IMR-90 (cell line): ENCODE data around the gene FNDC1. TPM values are rescaled to one million over a fixed set of nuclear protein-coding genes. Genes with fewer than 3 reads are reported as not detected.

Experiments
- ATAC-seq: fragments of 200-7000 bp; cut with Tn5 transposase; 2 replicates; pipeline ENCODE4 v1.9.1; 2020; ENCODE audit warnings: low read depth, mild to moderate bottlenecking, moderate library complexity
- BruUV-seq: library from RNA; stranded (reverse); fragments of 400-500 nt; replicated peaks from 2 replicates; lab custom pipeline; 2021; lab: Mats Ljungman, UMichigan
- CTCF ChIA-PET: fragments of 300-600 bp; formaldehyde crosslinking; extraction: SDS; loops from one replicate; lab custom pipeline; 2021; ENCODE audit warnings: antibody characterized with exemption; lab: Yijun Ruan, JAX
- POLR2A ChIA-PET: fragments of 300-600 bp; sonication (Branson Sonifier 250); formaldehyde crosslinking; loops from one replicate; lab custom pipeline; 2022; ENCODE audit warnings: antibody characterized with exemption; ENCODE audit not compliant: unreplicated experiment; lab: Charles Lee
- DNase-seq: peaks from one replicate; pipeline ENCODE4 v3.0.0; 2013
- H2AFZ ChIP-seq: replicated peaks from 2 replicates; pipeline ENCODE3; 2013; ENCODE audit warnings: low read length, mild to moderate bottlenecking; ENCODE audit not compliant: poor library complexity
- H2AK5ac ChIP-seq: 2 replicates; pipeline ENCODE4 v1.6.1; 2013; ENCODE audit warnings: low read depth, low read length, inconsistent platforms
- H2AK9ac ChIP-seq: replicated peaks from 2 replicates; pipeline ENCODE3; 2013; ENCODE audit warnings: mild to moderate bottlenecking, low read depth, low read length, moderate library complexity; ENCODE audit not compliant: poor library complexity
- H2BK120ac ChIP-seq: 2 replicates; pipeline ENCODE4 v1.6.1; 2013; ENCODE audit warnings: low read depth, low read length, inconsistent platforms
- H2BK15ac ChIP-seq: 3 replicates; pipeline ENCODE4 v1.6.1; 2013; ENCODE audit warnings: low read depth, low read length, inconsistent platforms
- H2BK20ac ChIP-seq: 2 replicates; pipeline ENCODE4 v1.6.1; 2013; ENCODE audit warnings: low read depth, mild to moderate bottlenecking, inconsistent platforms, low read length, moderate library complexity
- H2BK5ac ChIP-seq: 2 replicates; pipeline ENCODE4 v1.6.1; 2013; ENCODE audit warnings: mild to moderate bottlenecking, low read depth, low read length, inconsistent platforms; ENCODE audit not compliant: poor library complexity, severe bottlenecking
- H3K14ac ChIP-seq: replicated peaks from 2 replicates; pipeline ENCODE4 v1.6.1; 2013; ENCODE audit warnings: low read depth, low read length, inconsistent platforms
- H3K18ac ChIP-seq: 2 replicates; pipeline ENCODE4 v1.6.1; 2013; ENCODE audit warnings: low read depth, low read length, control low read depth
- H3K23ac ChIP-seq: 2 replicates; pipeline ENCODE4 v1.6.1; 2013; ENCODE audit warnings: low read depth, low read length, inconsistent platforms
- H3K27ac ChIP-seq: 2 replicates; pipeline ENCODE4 v1.5.1; 2013; ENCODE audit warnings: mild to moderate bottlenecking, control low read depth, low read length; ENCODE audit not compliant: insufficient read depth
- H3K27me3 ChIP-seq: 2 replicates; pipeline ENCODE4 v1.6.1; 2013; ENCODE audit warnings: low read length; ENCODE audit not compliant: control insufficient read depth, insufficient read depth
- H3K36me3 ChIP-seq: 2 replicates; pipeline ENCODE4 v1.6.1; 2013; ENCODE audit warnings: low read length, mixed read lengths; ENCODE audit not compliant: control insufficient read depth, insufficient read depth
- H3K4ac ChIP-seq: 2 replicates; pipeline ENCODE4 v1.6.1; 2013; ENCODE audit warnings: low read depth, low read length, inconsistent platforms
- H3K4me1 ChIP-seq: 2 replicates; pipeline ENCODE4 v1.6.1; 2013; ENCODE audit warnings: low read length, mixed read lengths; ENCODE audit not compliant: control insufficient read depth, insufficient read depth
- H3K4me2 ChIP-seq: 2 replicates; pipeline ENCODE4 v1.6.1; 2013; ENCODE audit warnings: low read depth, mild to moderate bottlenecking, control low read depth, low read length, moderate library complexity
- H3K4me3 ChIP-seq: 2 replicates; pipeline ENCODE4 v1.5.1; 2013; ENCODE audit warnings: low read depth, mild to moderate bottlenecking, control low read depth, low read length, moderate library complexity; ENCODE audit not compliant: insufficient read depth
- H3K56ac ChIP-seq: 2 replicates; pipeline ENCODE4 v1.6.1; 2013; ENCODE audit warnings: low read length, inconsistent platforms; ENCODE audit not compliant: insufficient read depth; ENCODE audit errors: extremely low read depth
- H3K79me1 ChIP-seq, 2 experiments: 2 replicates each; pipeline ENCODE4 v1.6.1; 2013; ENCODE audit warnings: low read length in 2 of 2, inconsistent platforms in 1 of 2, low read depth in 1 of 2
- H3K9ac ChIP-seq: 2 replicates; pipeline ENCODE4 v1.6.1; 2013; ENCODE audit warnings: low read depth, low read length, control low read depth
- H3K9me1 ChIP-seq: 2 replicates; pipeline ENCODE4 v1.6.1; 2013; ENCODE audit warnings: low read length, inconsistent platforms; ENCODE audit not compliant: insufficient read depth
- H3K9me3 ChIP-seq: 2 replicates; pipeline ENCODE4 v1.6.1; 2013; ENCODE audit warnings: low read length; ENCODE audit not compliant: control insufficient read depth, insufficient read depth
- H4K20me1 ChIP-seq: 2 replicates; pipeline ENCODE4 v1.6.1; 2013; ENCODE audit warnings: low read length, inconsistent platforms; ENCODE audit not compliant: insufficient read depth
- H4K5ac ChIP-seq: 2 replicates; pipeline ENCODE4 v1.6.1; 2013; ENCODE audit warnings: mild to moderate bottlenecking, low read depth, low read length, control low read depth
- H4K8ac ChIP-seq, 2 experiments: 2 replicates each; pipeline ENCODE4 v1.6.1; 2013; ENCODE audit warnings: low read depth in 2 of 2, low read length in 2 of 2, control low read depth in 1 of 2, inconsistent platforms in 1 of 2
- H4K91ac ChIP-seq: 2 replicates; pipeline ENCODE4 v1.6.1; 2013; ENCODE audit warnings: low read depth, low read length, inconsistent platforms; ENCODE audit not compliant: insufficient read depth
- CEBPB ChIP-seq: IDR thresholded peaks from 2 replicates; pipeline ENCODE4 v1.6.1; 2012; ENCODE audit warnings: low read depth, low read length, improper control_type of control experiment
- MAZ ChIP-seq: IDR thresholded peaks from 2 replicates; pipeline ENCODE4 v1.6.1; 2012; ENCODE audit warnings: low read depth, mild to moderate bottlenecking, low read length, improper control_type of control experiment, moderate library complexity, borderline replicate concordance
- MXI1 ChIP-seq: IDR thresholded peaks from 2 replicates; pipeline ENCODE4 v1.6.1; 2012; ENCODE audit warnings: low read depth, mild to moderate bottlenecking, low read length, moderate library complexity, borderline replicate concordance
- NFE2L2 ChIP-seq: fragments of 150-350 bp; IDR thresholded peaks from 2 replicates; pipeline ENCODE4 v1.6.1; 2016; ENCODE audit warnings: low read depth, mild to moderate bottlenecking, low read length
- POLR2A ChIP-seq: IDR thresholded peaks from 2 replicates; pipeline ENCODE4 v1.6.1; 2012; ENCODE audit warnings: mild to moderate bottlenecking, low read depth, low read length
- WGBS, 2 experiments: methylation state at CpG; one replicate each; pipeline versions ENCODE4 v1.1.5 to v1.1.7; 2013; ENCODE audit warnings: missing lambda C conversion rate in 2 of 2; ENCODE audit not compliant: insufficient read length in 1 of 2; ENCODE audit errors: extremely low coverage in 2 of 2; 5-methylcytosine and 5-hydroxymethylcytosine counted together
- dilution Hi-C: fragments of 300-500 bp; cut with HindIII; formaldehyde crosslinking; loops from one replicate; pipeline ENCODE4 v1.14.3; 2018; ENCODE audit warnings: low sequenced_read_pairs; ENCODE audit not compliant: unreplicated experiment
- in situ Hi-C: fragments of 300-500 bp; cut with MboI; formaldehyde crosslinking; loops from 3 replicates; pipeline ENCODE4 v1.14.3; 2019; ENCODE audit warnings: low sequenced_read_pairs, inconsistent platforms, mixed read lengths
- intact Hi-C: fragments of 100-400 bp; cut with micrococcal nuclease; formaldehyde crosslinking; loops from 2 replicates; pipeline ENCODE4 v1.10.0; 2022
- polyA plus RNA-seq, 3 experiments: library from polyadenylated mRNA; depleted of rRNA; stranded (reverse); fragments of >200 nt; gene quantifications; 2 replicates each; pipeline ENCODE4 v1.2.3, GENCODE V29; 2012; ENCODE audit warnings: low replicate concordance in 1 of 3
- total RNA-seq: library from RNA; depleted of rRNA; stranded (reverse); fragments of >200 nt; gene quantifications from 2 replicates; pipeline ENCODE4 v1.2.3, GENCODE V29; 2012

FNDC1 gene
- total and polyA plus RNA-seq, 2 of the 4 experiments (the other 2 are of a cell fraction), result 0.03 TPM; not detected in 1

DNA sequence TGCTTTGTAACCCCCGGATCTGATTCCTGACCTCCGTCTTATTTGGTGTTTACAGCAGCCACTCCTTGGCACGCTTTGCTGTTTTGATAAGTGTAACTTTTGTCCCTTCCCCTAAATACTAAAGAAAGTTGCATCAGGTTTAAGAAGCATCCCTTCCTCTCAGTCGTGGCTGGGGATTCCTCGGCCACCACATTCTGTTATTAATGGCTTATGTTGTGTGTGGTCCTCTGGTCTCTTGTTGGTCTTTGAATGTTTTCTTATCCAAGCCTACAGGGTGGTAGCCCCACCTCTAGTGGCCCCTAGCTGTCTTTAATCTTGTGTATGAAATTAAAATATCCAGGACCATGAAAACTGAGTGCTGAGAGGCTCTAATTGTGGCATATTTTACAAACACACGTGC, 37.5 kb upstream of the FNDC1 start:
- Histone ChIP-seq H2AK9ac (no peak overlapping the region), H3K9ac (no peak overlapping the region), H2BK120ac (no peak overlapping the region), H3K79me1 (no peaks in the 10 kb centered on the region), H3K4me1 (no peaks in the 10 kb centered on the region), H2AK5ac (no peak overlapping the region), H4K91ac (no peak overlapping the region), H3K9me1 (no peaks in the 10 kb centered on the region), H3K4ac (no peak overlapping the region), H3K4me2 (no peak overlapping the region), H2BK20ac (no peak overlapping the region), H3K56ac (no peak overlapping the region), H3K14ac (no peak overlapping the region), H4K8ac (no peak overlapping the region), H2AFZ (no peak overlapping the region), H3K18ac (no peak overlapping the region), H3K4me3 (no peak overlapping the region), H3K9me3 (no peaks in the 10 kb centered on the region), H3K36me3 (no peaks in the 10 kb centered on the region), H3K27me3 (peaks cover 24% of the 10 kb centered on the region), H2BK5ac (no peak overlapping the region), H3K23ac (no peak overlapping the region), H4K5ac (no peak overlapping the region), H2BK15ac (no peak overlapping the region), H4K20me1 (no peaks in the 10 kb centered on the region), H3K27ac (no peak overlapping the region)
- DNase-seq (no peak), ATAC-seq (no peak)
- ChIA-PET CTCF (no interaction called here), POLR2A (no interaction called here)
- TF ChIP-seq MAZ (no peak), MXI1 (no peak), CEBPB (no peak), NFE2L2 (no peak), POLR2A (no peak)
- WGBS, 2 experiments, result no CpG with 5 or more reads among the region's 6 CpGs
- in situ Hi-C loops (no loop called here), dilution Hi-C loops (no loop called here), intact Hi-C loops (no loop called here)
- BruUV-seq, result no TSS peak
